ENCODE results near the gene RBM11.

Gene RBM11

DNA sequence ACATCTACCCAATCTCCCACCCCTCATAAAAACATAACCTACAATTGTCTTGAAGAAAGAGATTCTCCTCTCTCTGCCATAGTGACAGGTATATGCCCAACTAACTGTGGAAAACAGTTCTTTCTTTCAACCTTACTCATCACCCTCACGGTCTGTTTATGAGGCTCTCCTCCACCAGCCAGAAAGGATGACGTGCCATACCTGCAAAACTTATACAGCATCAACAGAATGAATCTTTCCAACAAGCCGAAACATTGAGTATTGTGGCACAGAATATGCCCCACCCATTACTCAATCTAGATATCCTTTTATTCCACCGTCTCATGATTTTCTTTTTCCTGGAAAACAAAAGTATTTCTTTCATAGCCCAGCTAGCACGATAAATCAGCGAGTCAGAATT lies 55.7 kb downstream of the RBM11 start:
- DNase-seq, result no peak

GRCh38 chr21:14273736-14274538 lies 58.0 kb downstream of the RBM11 start:
- no peak for DNase-seq

- DNase-seq, result no peak
Observed at GRCh38 chr21:14275702-14276205, 59.8 kb downstream of the RBM11 start.

All from SIG-M5 (cell line).